HG03342 (cell line): ENCODE measurements around the gene OPA3.
A peak's percentile ranks its signal among the peaks of the same experiment; 100 is the strongest.

Experiments
- ATAC-seq: cut with Tn5 transposase; IDR thresholded peaks from one replicate; pipeline ENCODE4 v1.9.1; 2021; ENCODE audit warnings: mild to moderate bottlenecking, moderate library complexity; ENCODE audit not compliant: unreplicated experiment

OPA3 gene

DNA sequence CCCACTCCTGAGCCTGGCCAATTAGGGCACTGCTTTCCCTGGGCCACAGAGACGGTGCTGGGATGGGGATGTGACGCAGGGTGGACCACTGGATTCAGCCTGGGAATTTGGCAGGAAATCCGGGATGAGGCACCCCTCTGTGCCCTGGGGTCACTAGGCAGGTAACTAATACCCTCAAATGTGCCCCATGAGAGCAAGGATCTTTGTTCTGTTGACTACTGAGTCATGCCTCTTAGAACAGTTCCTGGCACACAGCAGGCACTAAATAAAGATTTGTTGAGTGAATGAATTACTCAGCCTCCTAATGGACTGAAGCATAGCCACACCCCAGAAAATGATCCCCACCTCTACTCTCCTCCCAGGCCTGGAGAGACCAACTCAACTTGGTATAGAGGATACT, 15.9 kb downstream of the OPA3 start:
- no peak for ATAC-seq

DNA sequence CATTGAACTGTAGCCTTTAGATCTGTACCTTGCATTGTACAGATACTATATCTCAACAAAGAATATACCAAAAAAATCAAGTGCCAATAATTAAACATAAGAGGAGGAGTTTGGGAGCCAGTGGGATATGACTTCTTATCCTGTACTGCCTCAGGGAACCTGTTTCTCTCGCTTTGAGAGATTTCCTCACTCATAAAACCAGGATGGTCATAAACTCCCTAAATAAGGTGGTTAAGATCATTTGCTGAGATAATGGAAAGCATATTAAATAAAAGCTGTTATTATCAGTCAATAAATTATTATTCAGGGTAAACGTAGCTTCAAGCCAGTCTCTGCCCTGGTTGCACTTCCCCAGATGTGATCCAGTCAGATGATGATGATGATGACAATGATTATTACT, 17.0 kb downstream of the OPA3 start:
- no peak for ATAC-seq

GRCh38 chr19:45564131-45564780, 20.3 kb downstream of the OPA3 start:
- ATAC-seq, result no peak

DNA sequence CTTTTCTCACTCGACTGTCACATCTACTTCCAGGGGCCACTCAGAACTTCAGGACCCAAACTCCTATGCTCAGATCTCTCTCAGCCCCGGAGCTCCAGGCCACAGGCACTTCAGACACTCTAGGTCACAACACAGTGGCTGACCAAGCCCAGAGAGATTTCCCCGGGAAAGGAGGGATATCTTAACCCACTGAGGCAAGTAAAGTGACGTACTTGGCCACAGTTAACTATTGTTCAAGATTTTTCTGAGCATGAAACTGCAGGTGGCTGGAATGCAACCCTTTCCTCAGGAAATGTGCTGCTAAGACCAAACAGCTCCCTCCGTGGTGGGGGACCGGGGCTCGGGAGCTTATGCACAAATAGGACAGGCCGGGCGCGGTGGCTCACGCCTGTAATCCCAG, 23.9 kb downstream of the OPA3 start:
- ATAC-seq, result no peak

DNA sequence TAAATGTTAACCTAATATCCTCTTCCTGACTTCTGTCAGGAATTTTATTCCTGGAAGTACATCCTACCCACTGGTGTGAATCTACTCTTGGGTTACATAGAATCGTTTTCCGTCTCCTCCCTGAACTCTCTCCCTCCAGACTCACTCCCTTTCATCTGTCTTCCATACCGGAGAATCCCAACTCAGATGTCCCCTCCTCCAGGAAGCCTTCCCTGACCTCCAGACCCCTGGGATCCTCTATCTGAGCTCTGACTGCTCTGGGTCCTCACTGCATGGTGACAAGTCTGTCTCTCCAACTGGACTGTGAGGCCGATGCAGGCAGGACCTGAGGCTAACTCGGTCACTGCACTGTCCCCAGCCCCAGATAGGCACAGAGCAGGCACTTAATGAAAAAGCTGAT, 24.6 kb downstream of the OPA3 start:
- no peak for ATAC-seq

DNA sequence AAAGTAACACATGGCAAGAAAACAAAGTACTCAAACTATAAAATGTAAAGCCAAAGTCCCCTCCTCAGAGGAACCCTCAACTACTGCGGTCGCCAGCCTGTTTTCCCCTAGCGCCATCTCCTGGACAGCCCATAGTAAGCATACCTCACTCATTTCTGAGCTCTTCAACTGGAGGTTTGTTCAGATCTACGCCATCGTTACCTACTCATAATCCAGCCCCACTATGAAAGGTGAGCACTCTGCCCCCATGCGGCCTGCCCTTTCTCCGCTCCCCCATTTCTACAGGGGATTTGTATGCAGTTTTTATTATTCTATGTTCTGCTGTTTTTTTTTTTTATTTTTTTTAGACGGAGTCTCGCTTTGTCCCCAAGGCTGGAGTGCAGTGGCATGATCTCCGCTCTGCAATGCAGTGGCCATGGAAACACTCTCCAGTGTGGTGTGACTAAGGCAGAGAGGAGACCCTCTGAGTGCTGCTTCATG, 26.2 kb downstream of the OPA3 start:
- peak; percentile 61 for ATAC-seq

GRCh38 chr19:45556835-45557234, 27.8 kb downstream of the OPA3 start:
- ATAC-seq, result no peak

DNA sequence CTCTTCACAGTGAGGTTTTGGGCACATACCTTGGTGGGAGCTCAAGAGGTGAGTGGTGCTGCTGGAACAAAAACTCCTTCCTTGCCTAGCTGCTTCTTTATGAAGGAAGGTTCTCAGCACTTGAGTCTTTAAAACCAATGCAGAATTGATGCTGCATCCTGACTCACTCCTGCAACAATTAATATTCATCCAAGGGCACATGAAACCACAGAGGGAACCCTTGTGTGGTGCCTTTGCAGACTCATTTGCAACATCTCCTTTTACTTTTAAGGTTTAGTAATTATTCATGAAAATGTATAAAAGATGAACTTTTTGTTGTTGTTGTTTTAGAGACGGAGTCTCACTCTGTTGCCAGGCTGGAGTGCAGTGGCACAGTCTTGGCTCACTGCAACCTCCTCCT, 30.1 kb downstream of the OPA3 start:
- no peak for ATAC-seq

DNA sequence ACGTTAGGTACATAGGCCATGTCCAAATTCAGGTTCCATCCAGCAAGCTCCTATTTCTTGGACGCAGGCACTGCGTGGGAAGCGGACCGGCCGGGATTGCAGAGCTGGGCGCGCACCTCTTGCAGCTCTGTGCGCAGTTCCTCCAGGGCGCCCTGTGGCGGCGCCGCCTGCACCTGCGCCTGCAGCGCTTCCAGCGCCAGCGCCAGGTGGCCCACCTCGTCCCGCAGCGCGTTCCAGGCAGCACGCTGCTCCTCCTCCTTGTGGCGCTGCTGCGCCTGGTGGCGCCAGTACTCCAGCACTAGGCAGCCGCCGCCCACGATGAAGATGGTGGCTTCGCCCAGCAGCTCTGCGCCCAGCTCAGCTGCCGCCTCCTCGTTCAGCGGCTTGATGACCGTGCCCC, 31.1 kb downstream of the OPA3 start:
- ATAC-seq, result no peak

- no peak for ATAC-seq
Measured at GRCh38 chr19:45547965-45548609, 36.5 kb downstream of the OPA3 start.

- no peak for ATAC-seq
Measured at GRCh38 chr19:45547211-45547770, 37.3 kb downstream of the OPA3 start.

DNA sequence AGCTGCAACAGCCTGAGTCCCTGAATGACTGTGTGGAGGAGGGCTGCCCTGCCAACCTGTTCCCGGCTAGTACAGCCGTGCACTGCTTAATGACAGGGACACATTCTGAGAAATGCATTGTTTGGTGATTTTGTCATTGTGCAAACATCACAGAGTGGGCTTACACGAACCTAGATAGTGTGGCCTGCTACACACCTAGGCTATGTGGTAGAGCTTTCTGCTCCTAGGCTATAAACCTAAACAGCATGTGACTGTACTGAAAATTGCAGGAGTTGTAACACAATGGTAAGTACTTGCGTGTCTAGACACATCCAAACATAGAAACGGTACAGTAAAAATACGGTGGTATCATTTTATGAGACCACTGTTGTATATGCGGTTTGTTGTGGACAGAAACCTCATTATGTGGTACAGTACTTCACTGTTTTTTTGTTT, 42.4 kb downstream of the OPA3 start:
- ATAC-seq, result no peak

DNA sequence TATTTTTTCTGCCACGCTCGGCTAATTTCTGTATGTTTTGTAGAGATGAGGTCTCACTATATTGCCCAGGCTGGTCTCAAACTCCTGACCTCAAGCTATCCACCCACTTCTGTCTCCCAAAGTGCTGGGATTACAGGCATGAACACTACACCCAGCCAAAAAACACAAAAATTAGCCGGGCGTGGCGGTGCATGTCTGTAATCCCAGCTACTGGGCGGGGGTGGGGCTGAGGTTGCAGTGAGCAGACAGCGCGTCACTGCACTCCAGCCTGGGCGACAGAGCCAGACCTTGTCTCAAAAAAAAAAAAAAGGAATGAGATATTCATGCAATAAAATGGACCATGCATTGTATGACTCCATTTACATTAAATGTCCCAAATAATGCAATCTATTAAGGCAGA, 45.1 kb downstream of the OPA3 start:
- ATAC-seq, result no peak

DNA sequence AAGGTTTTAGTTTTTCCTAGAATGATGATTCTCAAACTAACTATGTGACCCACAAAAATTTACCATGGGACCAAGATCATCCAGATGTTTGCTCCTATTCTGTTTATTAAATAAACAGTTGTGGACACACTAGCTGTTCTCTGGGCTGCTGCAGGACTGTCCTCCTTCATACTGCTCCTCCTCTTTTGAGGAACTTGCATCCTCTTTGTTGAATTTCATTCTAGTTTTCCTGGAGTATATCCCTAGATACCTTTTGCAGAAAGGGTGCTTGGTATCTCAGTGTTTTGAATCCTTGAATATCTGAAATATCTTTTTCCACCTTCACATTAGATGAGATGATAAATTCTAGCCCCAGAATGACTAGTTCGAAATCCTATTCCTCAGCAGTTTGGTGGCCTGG, 53.3 kb downstream of the OPA3 start:
- ATAC-seq, result no peak

GRCh38 chr19:45529420-45529785, 55.2 kb downstream of the OPA3 start:
- ATAC-seq, result no peak

DNA sequence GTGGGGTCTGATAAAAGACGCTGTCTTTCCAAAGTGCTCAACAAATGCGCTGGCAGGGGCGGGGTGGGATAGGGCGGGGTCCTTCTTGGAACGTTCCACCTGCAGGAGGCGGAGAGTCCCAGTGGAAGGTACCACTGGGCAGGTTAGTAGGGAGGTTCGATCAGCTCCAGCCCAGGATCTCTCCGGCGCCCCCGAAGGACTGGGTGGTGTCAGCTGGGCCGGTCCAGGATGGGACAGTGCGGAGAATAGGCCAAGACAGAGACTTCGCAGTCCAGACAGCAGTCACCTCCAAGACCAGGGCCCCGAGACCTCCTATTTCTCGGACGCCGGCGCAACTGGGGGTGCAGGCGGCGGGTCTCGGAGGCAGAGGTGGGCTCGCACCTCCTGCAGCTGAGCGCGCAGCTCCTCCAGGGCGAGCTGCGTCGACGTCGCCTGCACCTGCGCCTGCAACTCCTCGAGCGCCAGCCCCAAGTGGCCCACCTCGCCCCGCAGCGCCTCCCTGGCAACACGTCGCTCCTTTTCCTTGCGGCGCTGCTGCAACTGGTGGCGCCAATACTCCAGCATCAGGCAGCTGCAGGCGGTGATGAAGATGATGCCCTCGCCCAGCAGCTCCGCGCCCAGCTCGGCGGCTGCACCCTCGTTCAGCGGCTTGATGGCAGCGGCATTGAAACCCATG, 55.7 kb downstream of the OPA3 start:
- ATAC-seq, result no peak

GRCh38 chr19:45528149-45528743, 56.4 kb downstream of the OPA3 start:
- ATAC-seq, result no peak

- ATAC-seq, result no peak
Measured at GRCh38 chr19:45527731-45528130, 56.9 kb downstream of the OPA3 start.

GRCh38 chr19:45526971-45527370, 57.6 kb downstream of the OPA3 start:
- ATAC-seq, result no peak

- ATAC-seq, result no peak
Measured at GRCh38 chr19:45526143-45526542, 58.5 kb downstream of the OPA3 start.

DNA sequence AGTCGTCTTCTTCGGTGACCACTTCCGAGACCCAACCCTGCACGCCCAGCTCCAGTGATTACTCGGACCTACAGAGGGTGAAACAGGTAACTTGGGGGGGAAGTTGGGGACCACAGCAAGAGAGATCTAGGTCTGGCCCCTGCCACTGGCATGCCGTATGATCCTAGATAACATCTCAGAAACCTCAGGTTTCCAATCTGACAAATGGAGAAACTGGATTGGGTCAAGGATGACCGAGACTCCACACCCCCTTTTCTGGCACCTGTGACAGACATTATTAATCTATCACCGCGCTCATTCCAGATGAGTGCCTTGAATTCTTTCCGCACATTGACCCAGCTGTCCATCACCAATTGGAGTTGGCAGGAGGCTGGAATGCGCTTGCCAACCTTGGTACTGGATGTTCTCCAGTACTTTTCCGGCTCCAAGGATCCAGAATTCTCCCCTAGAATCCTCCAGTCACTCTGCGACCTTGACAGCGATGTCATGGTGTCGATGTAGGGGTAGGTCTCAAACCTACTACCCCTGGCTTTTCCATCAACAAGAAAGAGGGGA, 60.0 kb downstream of the OPA3 start:
- no peak for ATAC-seq
